ENCODE data around the gene CYP19A1.
A peak's percentile ranks its signal among the peaks of the same experiment; 100 is the strongest.

The CYP19A1 gene

DNA sequence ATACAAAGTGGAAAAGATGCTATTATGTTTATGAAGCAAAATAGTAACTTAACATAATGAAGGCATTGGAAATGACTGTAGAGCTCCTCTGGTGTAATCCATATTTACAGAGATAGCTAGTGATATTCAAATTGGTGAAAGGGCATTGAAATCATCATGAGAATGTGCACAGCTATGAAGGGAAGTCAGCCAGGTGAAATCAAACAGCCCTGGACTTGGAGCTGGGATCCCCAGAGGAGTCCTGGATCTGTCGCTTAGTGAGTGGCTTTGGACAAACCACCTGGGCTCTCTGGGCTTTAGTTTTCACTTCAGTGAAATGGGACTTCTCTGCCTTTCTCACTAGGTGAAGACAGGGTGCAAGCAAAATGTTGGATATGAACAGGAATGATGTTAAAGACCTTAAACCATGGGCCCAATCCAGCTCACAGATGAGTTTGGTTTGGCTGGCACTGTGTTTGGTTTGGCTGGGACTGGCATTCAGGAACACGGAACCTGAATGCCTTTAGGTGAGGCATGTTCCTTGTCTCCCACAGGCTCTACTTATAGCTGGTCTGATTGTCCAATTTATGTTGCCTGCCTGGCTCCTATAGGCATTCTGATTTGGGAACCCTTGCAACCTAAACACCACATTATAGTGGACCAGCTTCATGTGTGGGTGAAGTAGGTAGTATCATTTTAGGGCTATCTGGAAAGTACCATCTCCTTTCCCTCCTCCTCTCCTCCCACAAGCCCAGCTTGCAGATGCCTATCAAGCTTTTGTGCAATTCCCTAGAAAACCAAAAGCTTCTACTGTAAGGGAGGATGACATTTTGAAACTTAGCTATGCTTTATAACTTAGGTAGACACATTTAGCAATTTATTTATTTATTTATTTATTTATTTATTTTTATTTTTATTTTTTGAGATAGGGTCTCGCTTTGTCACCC lies 133.1 kb downstream of the CYP19A1 start:
- CTCF ChIA-PET: interaction anchor here (1.4 to 8.5 kb wide), 6 partner anchors 10 to 196 kb away, joined by 3 to 63 read pairs (median 6); no protein-coding TSS in a partner anchor
- TF ChIP-seq, protein P1, sequence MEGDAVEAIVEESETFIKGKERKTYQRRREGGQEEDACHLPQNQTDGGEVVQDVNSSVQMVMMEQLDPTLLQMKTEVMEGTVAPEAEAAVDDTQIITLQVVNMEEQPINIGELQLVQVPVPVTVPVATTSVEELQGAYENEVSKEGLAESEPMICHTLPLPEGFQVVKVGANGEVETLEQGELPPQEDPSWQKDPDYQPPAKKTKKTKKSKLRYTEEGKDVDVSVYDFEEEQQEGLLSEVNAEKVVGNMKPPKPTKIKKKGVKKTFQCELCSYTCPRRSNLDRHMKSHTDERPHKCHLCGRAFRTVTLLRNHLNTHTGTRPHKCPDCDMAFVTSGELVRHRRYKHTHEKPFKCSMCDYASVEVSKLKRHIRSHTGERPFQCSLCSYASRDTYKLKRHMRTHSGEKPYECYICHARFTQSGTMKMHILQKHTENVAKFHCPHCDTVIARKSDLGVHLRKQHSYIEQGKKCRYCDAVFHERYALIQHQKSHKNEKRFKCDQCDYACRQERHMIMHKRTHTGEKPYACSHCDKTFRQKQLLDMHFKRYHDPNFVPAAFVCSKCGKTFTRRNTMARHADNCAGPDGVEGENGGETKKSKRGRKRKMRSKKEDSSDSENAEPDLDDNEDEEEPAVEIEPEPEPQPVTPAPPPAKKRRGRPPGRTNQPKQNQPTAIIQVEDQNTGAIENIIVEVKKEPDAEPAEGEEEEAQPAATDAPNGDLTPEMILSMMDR (IDR thresholded peaks at IDR 0.05; ENCODE audit: insufficient read depth, low read length, missing control alignments): no peak
- POLR2A ChIA-PET: no interaction called here
- H3K4me3 ChIP-seq (ENCODE audit: low read depth, low read length): no peak overlapping the region
- DNase-seq (ENCODE audit: low read depth, low spot score): no peak

DNA sequence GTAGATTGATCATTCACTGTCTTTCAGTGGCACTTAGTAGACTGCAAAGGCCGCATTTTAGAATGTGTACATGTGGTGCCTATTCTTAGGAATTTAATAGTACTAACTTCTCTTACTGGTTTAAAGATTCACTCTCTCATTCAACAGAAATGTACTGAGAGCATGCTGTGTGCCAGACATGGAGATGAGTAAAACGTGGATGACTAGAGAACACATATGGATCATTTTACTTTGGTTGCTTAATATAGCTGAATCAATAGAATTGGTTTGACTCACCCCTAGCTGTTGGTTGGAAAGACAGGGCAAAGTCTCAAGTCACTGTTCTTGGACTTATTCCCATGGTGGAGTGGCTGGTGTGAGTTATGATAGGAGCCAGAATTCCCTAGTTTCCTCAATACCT lies 134.6 kb downstream of the CYP19A1 start:
- DNase-seq (ENCODE audit: low read depth, low spot score): peak; percentile 55
- H3K4me3 ChIP-seq (ENCODE audit: low read depth, low read length): no peak overlapping the region
- POLR2A ChIA-PET: no interaction called here
- TF ChIP-seq, protein P1 (IDR thresholded peaks at IDR 0.05; ENCODE audit: insufficient read depth, low read length, missing control alignments): no peak
- CTCF ChIA-PET: interaction anchor here (7.0 to 8.5 kb wide), 2 partner anchors 11 to 42 kb away, joined by 53 to 63 read pairs; no protein-coding TSS in a partner anchor

DNA sequence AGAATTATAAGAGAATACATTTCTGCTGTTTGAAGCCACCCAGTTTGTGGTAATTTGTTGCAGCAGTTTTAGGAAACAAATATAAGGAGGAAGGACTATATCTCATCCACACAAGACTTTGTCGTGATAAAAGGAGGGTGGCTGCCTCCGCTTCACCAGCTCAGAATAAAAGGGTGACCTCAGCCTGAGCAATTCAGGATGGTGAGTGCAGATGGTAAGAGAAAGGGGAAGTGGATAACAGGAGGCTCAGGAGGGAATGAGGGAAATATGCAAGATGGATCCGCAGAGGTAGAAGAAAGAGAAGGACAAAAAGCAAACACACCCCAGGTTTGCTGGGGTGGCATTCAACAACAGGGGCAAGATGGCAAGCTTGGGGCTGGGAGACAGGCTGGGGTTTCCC lies 135.6 kb downstream of the CYP19A1 start:
- CTCF ChIA-PET: interaction anchor here (0.9 to 8.5 kb wide), 3 partner anchors 10 to 41 kb away, joined by 3 to 63 read pairs (median 53); no protein-coding TSS in a partner anchor
- TF ChIP-seq, protein P1 (IDR thresholded peaks at IDR 0.05; ENCODE audit: insufficient read depth, low read length, missing control alignments): no peak
- DNase-seq (ENCODE audit: low read depth, low spot score): no peak
- no peak overlapping the region for H3K4me3 ChIP-seq (ENCODE audit: low read depth, low read length)
- POLR2A ChIA-PET: no interaction called here

DNA sequence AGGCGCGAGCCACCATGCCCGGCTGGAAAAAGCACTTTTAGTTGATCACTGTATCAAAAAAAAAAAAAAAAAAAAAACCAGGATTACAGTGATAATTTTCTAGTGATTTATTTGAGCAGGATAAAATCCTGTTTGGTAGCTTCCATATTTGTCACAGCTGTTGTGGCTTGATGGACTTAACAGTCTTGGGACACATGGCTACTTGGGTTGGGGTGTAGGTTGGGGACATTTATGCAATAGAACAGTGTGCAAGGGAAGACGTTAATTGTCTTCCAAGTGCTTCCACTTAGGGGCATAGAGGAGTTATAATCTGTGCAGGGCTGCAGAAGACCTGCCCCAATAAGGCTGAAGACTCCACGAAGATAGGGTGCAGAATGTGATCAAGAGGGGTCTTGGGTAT lies 136.8 kb downstream of the CYP19A1 start:
- CTCF ChIA-PET: interaction anchor here (7.0 to 8.5 kb wide), 2 partner anchors 9 to 39 kb away, joined by 53 to 63 read pairs; no protein-coding TSS in a partner anchor
- no peak overlapping the region for H3K4me3 ChIP-seq (ENCODE audit: low read depth, low read length)
- POLR2A ChIA-PET: no interaction called here
- no peak for DNase-seq (ENCODE audit: low read depth, low spot score)
- TF ChIP-seq, protein P1 (IDR thresholded peaks at IDR 0.05; ENCODE audit: insufficient read depth, low read length, missing control alignments): no peak

DNA sequence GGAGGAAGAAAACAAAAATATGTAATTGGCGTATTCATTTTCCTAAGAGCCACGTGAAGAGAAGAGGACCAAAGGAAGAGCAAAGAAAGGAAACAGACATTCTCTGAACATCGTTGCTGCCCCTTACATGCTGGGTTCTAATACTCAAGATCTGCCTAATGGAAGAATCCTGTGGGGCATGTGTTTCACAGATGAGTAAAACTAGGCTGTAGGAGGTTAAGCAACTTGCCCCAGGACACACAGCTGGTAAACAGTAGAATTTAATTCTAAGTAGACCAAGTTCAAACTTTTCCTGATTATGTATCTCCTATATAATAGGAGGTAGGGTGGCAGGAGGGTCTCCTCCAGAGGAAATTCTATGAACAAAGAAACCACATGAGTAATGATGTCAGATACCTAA lies 137.6 kb downstream of the CYP19A1 start:
- TF ChIP-seq, protein P1 (IDR thresholded peaks at IDR 0.05; ENCODE audit: insufficient read depth, low read length, missing control alignments): no peak
- H3K4me3 ChIP-seq (ENCODE audit: low read depth, low read length): no peak overlapping the region
- DNase-seq (ENCODE audit: low read depth, low spot score): no peak
- ChIA-PET CTCF (interaction anchor here (6.0 to 8.5 kb wide), 3 partner anchors 8 to 39 kb away, joined by 53 to 63 read pairs (median 57); no protein-coding TSS in a partner anchor), POLR2A (no interaction called here)

DNA sequence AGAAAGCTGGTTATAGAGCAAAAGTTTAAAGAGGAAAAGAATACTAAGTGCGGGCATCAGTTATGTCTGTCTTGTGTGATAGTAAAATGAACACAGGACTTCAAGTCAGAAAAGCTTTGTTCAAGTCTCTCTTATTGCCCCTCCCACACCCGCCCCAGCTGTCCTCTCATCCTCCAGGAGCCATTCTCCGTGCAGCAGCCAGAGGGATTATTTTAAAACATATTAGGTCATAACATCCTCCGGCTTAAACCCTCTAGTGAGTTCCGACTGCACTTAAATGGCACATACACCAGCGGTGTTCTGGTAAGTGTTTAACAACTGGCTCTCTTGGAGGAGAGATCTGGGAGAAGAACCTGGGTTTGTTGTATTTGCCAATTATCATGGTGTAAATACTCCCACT lies 138.9 kb downstream of the CYP19A1 start:
- POLR2A ChIA-PET: no interaction called here
- CTCF ChIA-PET: interaction anchor here (0.8 to 6.0 kb wide), 7 partner anchors 10 to 202 kb away, joined by 3 to 57 read pairs (median 5); no protein-coding TSS in a partner anchor
- TF ChIP-seq, protein P1 (IDR thresholded peaks at IDR 0.05; ENCODE audit: insufficient read depth, low read length, missing control alignments): no peak
- H3K4me3 ChIP-seq (ENCODE audit: low read depth, low read length): no peak overlapping the region
- no peak for DNase-seq (ENCODE audit: low read depth, low spot score)
